H9 (cell line): ENCODE data around the gene ING5. TPM values are rescaled to one million over a fixed set of nuclear protein-coding genes. Genes with fewer than 3 reads are reported as not detected.

Experiments used
- DNase-seq: peaks from one replicate; pipeline ENCODE4 v3.0.0-alpha.2; 2017
- H2AFZ ChIP-seq: one replicate; pipeline ENCODE4 v1.6.1; 2013; ENCODE audit warnings: mild to moderate bottlenecking, low read length, control low read depth, moderate library complexity
- H2AK5ac ChIP-seq: 2 replicates; pipeline ENCODE4 v1.6.1; 2013; ENCODE audit warnings: low read length, control low read depth, mixed read lengths; ENCODE audit not compliant: insufficient read length
- H2BK120ac ChIP-seq: one replicate; pipeline ENCODE4 v1.6.1; 2013; ENCODE audit warnings: low read depth, mild to moderate bottlenecking, low read length, control low read depth, inconsistent platforms; ENCODE audit not compliant: poor library complexity, severe bottlenecking
- H2BK12ac ChIP-seq: 2 replicates; pipeline ENCODE4 v1.6.1; 2013; ENCODE audit warnings: low read length, control low read depth, mixed read lengths, low read depth; ENCODE audit not compliant: insufficient read length
- H2BK15ac ChIP-seq: 2 replicates; pipeline ENCODE4 v1.6.1; 2013; ENCODE audit warnings: low read depth, low read length, control low read depth
- H2BK20ac ChIP-seq: one replicate; pipeline ENCODE4 v1.6.1; 2013; ENCODE audit warnings: low read depth, mild to moderate bottlenecking, low read length, control low read depth, inconsistent platforms; ENCODE audit not compliant: poor library complexity, severe bottlenecking
- H2BK5ac ChIP-seq: 2 replicates; pipeline ENCODE4 v1.6.1; 2013; ENCODE audit warnings: low read length, control low read depth, mixed read lengths; ENCODE audit not compliant: insufficient read length
- H3K14ac ChIP-seq: 2 replicates; pipeline ENCODE4 v1.6.1; 2013; ENCODE audit warnings: low read length, control low read depth; ENCODE audit not compliant: insufficient read depth
- H3K18ac ChIP-seq: 2 replicates; pipeline ENCODE4 v1.6.1; 2013; ENCODE audit warnings: low read depth, mild to moderate bottlenecking, mixed read lengths, low read length, control low read depth; ENCODE audit not compliant: insufficient read length
- H3K23ac ChIP-seq: 2 replicates; pipeline ENCODE4 v1.6.1; 2013; ENCODE audit warnings: low read length, control low read depth, mixed read lengths, low read depth; ENCODE audit not compliant: insufficient read length
- H3K23me2 ChIP-seq: 2 replicates; pipeline ENCODE4 v1.6.1; 2013; ENCODE audit warnings: low read depth, mild to moderate bottlenecking, mixed read lengths, low read length, control low read depth; ENCODE audit not compliant: insufficient read length, poor library complexity, severe bottlenecking
- H3K27ac ChIP-seq: 2 replicates; pipeline ENCODE4 v1.5.1; 2013; ENCODE audit warnings: low read length, control low read depth, mixed read lengths, low read depth; ENCODE audit not compliant: insufficient read length
- H3K27me3 ChIP-seq: 2 replicates; pipeline ENCODE4 v1.6.1; 2013; ENCODE audit warnings: low read length, control low read depth, inconsistent platforms; ENCODE audit not compliant: insufficient read depth
- H3K4ac ChIP-seq: 2 replicates; pipeline ENCODE4 v1.6.1; 2013; ENCODE audit warnings: low read depth, mild to moderate bottlenecking, control low read depth, inconsistent platforms, low read length, moderate library complexity
- H3K4me1 ChIP-seq: 2 replicates; pipeline ENCODE4 v1.6.1; 2013; ENCODE audit warnings: low read length, control low read depth, inconsistent platforms; ENCODE audit not compliant: insufficient read depth
- H3K4me2 ChIP-seq: 2 replicates; pipeline ENCODE4 v1.6.1; 2013; ENCODE audit warnings: low read length, control low read depth, mixed read lengths; ENCODE audit not compliant: insufficient read length, insufficient read depth
- H3K56ac ChIP-seq: 2 replicates; pipeline ENCODE4 v1.6.1; 2013; ENCODE audit warnings: low read depth, mild to moderate bottlenecking, mixed read lengths, low read length, control low read depth; ENCODE audit not compliant: insufficient read length
- H3K79me1 ChIP-seq: 2 replicates; pipeline ENCODE4 v1.6.1; 2013; ENCODE audit warnings: low read depth, mild to moderate bottlenecking, moderate library complexity, low read length, control low read depth, inconsistent platforms; ENCODE audit not compliant: insufficient read depth, poor library complexity, severe bottlenecking
- H3K79me2 ChIP-seq: 2 replicates; pipeline ENCODE4 v1.6.1; 2013; ENCODE audit warnings: low read length, control low read depth, inconsistent platforms; ENCODE audit not compliant: insufficient read depth
- H3K9ac ChIP-seq: 2 replicates; pipeline ENCODE4 v1.6.1; 2013; ENCODE audit warnings: low read length, control low read depth, mixed read lengths; ENCODE audit not compliant: insufficient read length; ENCODE audit errors: extremely low read depth
- H3K9me3 ChIP-seq: one replicate; pipeline ENCODE4 v1.6.1; 2013; ENCODE audit warnings: low read depth, low read length, inconsistent platforms; ENCODE audit not compliant: control insufficient read depth
- H3T11ph ChIP-seq: one replicate; pipeline ENCODE4 v1.6.1; 2013; ENCODE audit warnings: mild to moderate bottlenecking, low read length, control low read depth, inconsistent platforms
- H4K20me1 ChIP-seq: one replicate; pipeline ENCODE4 v1.6.1; 2013; ENCODE audit not compliant: control insufficient read depth, insufficient read length, insufficient read depth
- H4K5ac ChIP-seq: 2 replicates; pipeline ENCODE4 v1.6.1; 2013; ENCODE audit warnings: low read depth, mild to moderate bottlenecking, mixed read lengths, low read length, control low read depth; ENCODE audit not compliant: insufficient read length
- H4K8ac ChIP-seq: replicated peaks from 2 replicates; pipeline ENCODE4 v1.6.1; 2013; ENCODE audit warnings: low read length, control low read depth, mixed read lengths, low read depth; ENCODE audit not compliant: insufficient read length
- H4K91ac ChIP-seq: 2 replicates; pipeline ENCODE4 v1.6.1; 2013; ENCODE audit warnings: low read depth, mild to moderate bottlenecking, moderate library complexity, mixed read lengths, low read length, control low read depth; ENCODE audit not compliant: insufficient read length
- H3K27ac Mint-ChIP-seq, 3 experiments: 2 replicates in 2 of 3; 3 replicates in 1 of 3; pipeline ENCODE4 v1.8.0; 2020 to 2021; ENCODE audit warnings: mixed read lengths in 3 of 3, mild to moderate bottlenecking in 1 of 3, moderate library complexity in 1 of 3
- H3K27me3 Mint-ChIP-seq: 2 replicates; pipeline ENCODE4 v1.8.0; 2021; ENCODE audit warnings: low read depth, mild to moderate bottlenecking, moderate library complexity, mixed read lengths
- H3K36me3 Mint-ChIP-seq, 3 experiments: 2 replicates in 2 of 3; 3 replicates in 1 of 3; pipeline ENCODE4 v1.8.0; 2020 to 2021; ENCODE audit warnings: low read depth in 3 of 3, mixed read lengths in 3 of 3; ENCODE audit not compliant: insufficient read depth in 1 of 3
- H3K4me1 Mint-ChIP-seq, 2 experiments: 2 replicates each; pipeline ENCODE4 v1.8.0; 2020; ENCODE audit warnings: mixed read lengths in 2 of 2
- H3K4me3 Mint-ChIP-seq, 2 experiments: 2 replicates in 1 of 2; 3 replicates in 1 of 2; pipeline ENCODE4 v1.8.0; 2020 to 2021; ENCODE audit warnings: mild to moderate bottlenecking in 2 of 2, mixed read lengths in 2 of 2, moderate library complexity in 1 of 2
- H3K9me3 Mint-ChIP-seq, 2 experiments: 2 replicates in 1 of 2; 3 replicates in 1 of 2; pipeline ENCODE4 v1.8.0; 2020; ENCODE audit warnings: mild to moderate bottlenecking in 2 of 2, mixed read lengths in 2 of 2, moderate library complexity in 1 of 2
- CTCF ChIP-seq: fragments of 200-600 bp; sonication (generic); conservative IDR thresholded peaks from 3 replicates; pipeline ENCODE4 v1.8.0; 2021; ENCODE audit warnings: antibody characterized with exemption, mild to moderate bottlenecking
- WGBS: extraction: QIAGEN DNeasy Blood & Tissue Kit; methylation state at CpG from one replicate; pipeline ENCODE4 v1.1.7; 2013; ENCODE audit warnings: missing lambda C conversion rate, low lambda C conversion rate, mixed read lengths; ENCODE audit not compliant: insufficient read length; ENCODE audit errors: extremely low coverage; 5-methylcytosine and 5-hydroxymethylcytosine counted together
- total RNA-seq: library from RNA; stranded (reverse); gene quantifications from 2 replicates; pipeline ENCODE4 v1.2.1, GENCODE V29; 2021

ING5 gene
- total RNA-seq, 1 experiment from 2014 or later, result 66.0 TPM

- no peak overlapping the region for H4K5ac ChIP-seq
- no peak overlapping the region for H4K8ac ChIP-seq
- peaks cover 10 to 68% (median 57%) of the 10 kb centered on the region in 3 experiments; a peak in 6 of 7 replicates for H3K36me3 Mint-ChIP-seq
- H3K4me3 Mint-ChIP-seq, result no peak overlapping the region
- H3K9me3 Mint-ChIP-seq, result no peaks in the 10 kb centered on the region
- H3K4me1 ChIP-seq, result no peaks in the 10 kb centered on the region
- H3K4me1 Mint-ChIP-seq, result peaks cover 3 to 5% of the 10 kb centered on the region in 2 experiments
- DNase-seq, result no peak
- no peak overlapping the region for H2BK120ac ChIP-seq
- no peaks in the 10 kb centered on the region for H3K79me2 ChIP-seq
- H3K27me3 Mint-ChIP-seq, result no peaks in the 10 kb centered on the region
- H3K9ac ChIP-seq, result no peak overlapping the region
- no peak overlapping the region for H2BK20ac ChIP-seq
- H3K23ac ChIP-seq, result no peak overlapping the region
- no peak overlapping the region for H2BK12ac ChIP-seq
- H3K4me2 ChIP-seq, result no peak overlapping the region
- no peak overlapping the region for H2AK5ac ChIP-seq
- no peak overlapping the region for H3K18ac ChIP-seq
- no peak overlapping the region for H2BK15ac ChIP-seq
- no peaks in the 10 kb centered on the region for H3K23me2 ChIP-seq
- no peak overlapping the region for H3K56ac ChIP-seq
- no peak overlapping the region for H3K4ac ChIP-seq
- no CpG with 5 or more reads among the region's 12 CpGs for WGBS
- H3K27ac Mint-ChIP-seq, result no peak overlapping the region
- no peak for TF ChIP-seq CTCF
- H3K79me1 ChIP-seq, result no peaks in the 10 kb centered on the region
- no peaks in the 10 kb centered on the region for H3K9me3 ChIP-seq
- no peak overlapping the region for H3K27ac ChIP-seq
- H3T11ph ChIP-seq, result no peak overlapping the region
- H4K20me1 ChIP-seq, result no peaks in the 10 kb centered on the region
- H3K14ac ChIP-seq, result no peak overlapping the region
- H4K91ac ChIP-seq, result no peak overlapping the region
- no peak overlapping the region for H2BK5ac ChIP-seq
- no peak overlapping the region for H2AFZ ChIP-seq
- H3K27me3 ChIP-seq, result no peaks in the 10 kb centered on the region
These were observed 33.0 kb upstream of the ING5 start for GRCh38 chr2:241668839-241669238.
